ENCODE data around the gene CDC42EP2. TPM values are rescaled to one million over a fixed set of nuclear protein-coding genes. Genes with fewer than 3 reads are reported as not detected.
A peak's percentile ranks its signal among the peaks of the same experiment; 100 is the strongest.

Gene CDC42EP2
- total and polyA plus RNA-seq, 2 donors from 2014 or later, result 13.7 to 19.4 TPM

DNA sequence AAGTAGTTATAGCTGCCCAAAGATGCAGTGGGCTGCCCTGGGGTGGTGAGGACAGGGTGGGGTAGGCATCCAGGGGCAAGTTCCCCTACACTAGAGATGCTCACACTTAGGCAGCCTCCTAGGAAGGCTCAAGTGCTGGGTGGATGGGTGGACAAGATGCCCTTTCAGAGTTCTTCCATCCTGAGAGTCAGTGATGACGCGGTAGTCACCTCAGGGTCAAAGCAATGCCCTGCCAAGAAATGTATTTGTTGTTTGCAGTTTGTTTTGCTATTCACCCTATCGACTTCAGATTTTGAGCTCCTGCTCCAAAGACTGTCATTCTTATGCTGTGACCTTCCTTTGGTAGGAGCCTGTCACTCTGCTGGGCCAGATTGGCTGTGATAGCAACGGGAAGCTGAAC lies 34.0 kb upstream of the CDC42EP2 start:
- no peak overlapping the region for H3K9ac ChIP-seq (ENCODE audit: low read length in 3 of 3)
- H3K4me1 ChIP-seq (ENCODE audit: control insufficient read depth in 2 of 3, insufficient read depth in 2 of 3, low read depth in 1 of 3, low read length in 3 of 3), result peaks cover 0 to 7% (median under 1%) of the 10 kb centered on the region in 3 donors
- no peaks in the 10 kb centered on the region for H3K9me3 ChIP-seq (ENCODE audit: control insufficient read depth in 2 of 3, insufficient read depth in 1 of 3, low read length in 3 of 3)
- no peaks in the 10 kb centered on the region for H3K27me3 ChIP-seq (ENCODE audit: control insufficient read depth, insufficient read depth, low read length)
- TF ChIP-seq, protein P1, sequence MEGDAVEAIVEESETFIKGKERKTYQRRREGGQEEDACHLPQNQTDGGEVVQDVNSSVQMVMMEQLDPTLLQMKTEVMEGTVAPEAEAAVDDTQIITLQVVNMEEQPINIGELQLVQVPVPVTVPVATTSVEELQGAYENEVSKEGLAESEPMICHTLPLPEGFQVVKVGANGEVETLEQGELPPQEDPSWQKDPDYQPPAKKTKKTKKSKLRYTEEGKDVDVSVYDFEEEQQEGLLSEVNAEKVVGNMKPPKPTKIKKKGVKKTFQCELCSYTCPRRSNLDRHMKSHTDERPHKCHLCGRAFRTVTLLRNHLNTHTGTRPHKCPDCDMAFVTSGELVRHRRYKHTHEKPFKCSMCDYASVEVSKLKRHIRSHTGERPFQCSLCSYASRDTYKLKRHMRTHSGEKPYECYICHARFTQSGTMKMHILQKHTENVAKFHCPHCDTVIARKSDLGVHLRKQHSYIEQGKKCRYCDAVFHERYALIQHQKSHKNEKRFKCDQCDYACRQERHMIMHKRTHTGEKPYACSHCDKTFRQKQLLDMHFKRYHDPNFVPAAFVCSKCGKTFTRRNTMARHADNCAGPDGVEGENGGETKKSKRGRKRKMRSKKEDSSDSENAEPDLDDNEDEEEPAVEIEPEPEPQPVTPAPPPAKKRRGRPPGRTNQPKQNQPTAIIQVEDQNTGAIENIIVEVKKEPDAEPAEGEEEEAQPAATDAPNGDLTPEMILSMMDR (IDR thresholded peaks at IDR 0.05; ENCODE audit: borderline replicate concordance, extremely low read depth, insufficient read depth), result no peak
- FAIRE-seq, result no peak
- intact Hi-C loops (cut with DNase I), result no loop called here
- no peak overlapping the region for H3K27ac ChIP-seq (ENCODE audit: low read depth in 2 of 2, low read length in 2 of 2)
- peak in 1 of 5 donors; percentile 26 for DNase-seq
- H3K36me3 ChIP-seq (ENCODE audit: control insufficient read depth in 2 of 3, insufficient read depth in 3 of 3, low read length in 3 of 3), result peaks cover 0 to 7% (median 6%) of the 10 kb centered on the region in 3 donors
- H3K4me3 ChIP-seq (ENCODE audit: low read length in 3 of 3), result no peak overlapping the region

DNA sequence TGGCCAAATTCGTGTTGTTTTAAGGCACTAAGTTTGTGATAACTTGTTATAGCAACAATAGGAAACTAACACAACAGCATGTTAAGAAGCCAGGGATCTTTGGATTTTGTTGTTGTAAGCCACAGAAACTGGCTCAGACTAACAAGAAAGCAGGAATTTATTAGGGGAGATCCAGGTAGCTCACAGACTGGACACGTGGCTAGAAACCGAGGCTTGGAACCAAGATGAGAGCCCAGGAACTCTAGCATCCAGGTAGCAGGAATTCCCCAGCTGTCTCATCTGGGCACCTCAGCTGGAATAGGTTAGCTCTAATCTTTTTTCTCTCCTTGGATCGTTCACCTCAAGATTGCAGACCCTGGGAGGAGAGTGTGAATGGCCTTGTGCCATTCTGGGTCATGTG lies 28.0 kb upstream of the CDC42EP2 start:
- DNase-seq (no peak), FAIRE-seq (no peak)
- Histone ChIP-seq H3K4me3 (ENCODE audit: low read length in 3 of 3) (no peak overlapping the region), H3K9ac (ENCODE audit: low read length in 3 of 3) (no peak overlapping the region), H3K27ac (ENCODE audit: low read depth in 2 of 2, low read length in 2 of 2) (no peak overlapping the region), H3K4me1 (ENCODE audit: control insufficient read depth in 2 of 3, insufficient read depth in 2 of 3, low read depth in 1 of 3, low read length in 3 of 3) (peaks cover 0 to 7% (median 0%) of the 10 kb centered on the region in 3 donors), H3K36me3 (ENCODE audit: control insufficient read depth in 2 of 3, insufficient read depth in 3 of 3, low read length in 3 of 3) (peaks cover 2 to 9% (median 8%) of the 10 kb centered on the region in 3 donors), H3K9me3 (ENCODE audit: control insufficient read depth in 2 of 3, insufficient read depth in 1 of 3, low read length in 3 of 3) (no peaks in the 10 kb centered on the region), H3K27me3 (ENCODE audit: control insufficient read depth, insufficient read depth, low read length) (no peaks in the 10 kb centered on the region)
- intact Hi-C loops (cut with DNase I), result no loop called here
- TF ChIP-seq, protein P1 (IDR thresholded peaks at IDR 0.05; ENCODE audit: borderline replicate concordance, extremely low read depth, insufficient read depth), result no peak

DNA sequence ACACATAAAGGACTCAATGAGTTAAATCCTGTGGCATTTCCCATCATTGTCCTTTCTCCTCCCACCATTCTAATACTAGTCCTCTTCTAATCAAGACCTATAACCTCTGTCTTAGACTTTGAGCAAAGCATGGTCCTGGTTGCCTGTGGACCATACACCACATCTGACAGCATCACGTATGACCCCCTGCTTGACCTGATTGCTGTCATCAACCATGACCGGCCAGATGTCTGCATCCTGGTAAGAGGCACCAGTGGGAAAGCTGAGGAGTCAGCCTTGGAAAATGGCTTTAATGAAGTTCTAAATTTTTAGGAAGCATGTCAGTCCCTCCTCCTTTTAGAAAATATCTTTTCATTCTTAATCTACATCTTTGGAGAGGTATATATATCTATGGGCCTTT lies 27.1 kb upstream of the CDC42EP2 start:
- Histone ChIP-seq H3K9me3 (ENCODE audit: control insufficient read depth in 2 of 3, insufficient read depth in 1 of 3, low read length in 3 of 3) (no peaks in the 10 kb centered on the region), H3K9ac (ENCODE audit: low read length in 3 of 3) (no peak overlapping the region), H3K27me3 (ENCODE audit: control insufficient read depth, insufficient read depth, low read length) (no peaks in the 10 kb centered on the region), H3K4me1 (ENCODE audit: control insufficient read depth in 2 of 3, insufficient read depth in 2 of 3, low read depth in 1 of 3, low read length in 3 of 3) (peaks cover 0 to 11% (median 2%) of the 10 kb centered on the region in 3 donors), H3K4me3 (ENCODE audit: low read length in 3 of 3) (no peak overlapping the region), H3K27ac (ENCODE audit: low read depth in 2 of 2, low read length in 2 of 2) (no peak overlapping the region), H3K36me3 (ENCODE audit: control insufficient read depth in 2 of 3, insufficient read depth in 3 of 3, low read length in 3 of 3) (peaks cover 0 to 8% (median 5%) of the 10 kb centered on the region in 3 donors)
- DNase-seq (no peak), FAIRE-seq (no peak)
- TF ChIP-seq, protein P1 (IDR thresholded peaks at IDR 0.05; ENCODE audit: borderline replicate concordance, extremely low read depth, insufficient read depth), result no peak
- intact Hi-C loops (cut with DNase I), result no loop called here
